ENCODE data around the gene ATXN7. TPM values are rescaled to one million over a fixed set of nuclear protein-coding genes. Genes with fewer than 3 reads are reported as not detected.

The ATXN7 gene
- total and polyA plus RNA-seq, 2 donors (not counting 1 experiment from before 2014, with no cell fraction given): 6.3 to 11.1 TPM

- no peaks in the 10 kb centered on the region for H3K36me3 ChIP-seq (ENCODE audit: control insufficient read depth, insufficient read depth, low read length)
- no peak overlapping the region for H3K27ac ChIP-seq (ENCODE audit: insufficient read depth, low read length)
- peaks cover 2% of the 10 kb centered on the region for H3K4me1 ChIP-seq (ENCODE audit: control insufficient read depth, extremely low read depth, insufficient read depth, low read length)
- no peak overlapping the region for H3K4me2 ChIP-seq (ENCODE audit: extremely low read depth, insufficient read depth, low read length)
- H4K20me1 ChIP-seq (ENCODE audit: control insufficient read depth, extremely low read depth, insufficient read depth, low read length): no peaks in the 10 kb centered on the region
- no peak overlapping the region for H3K9ac ChIP-seq (ENCODE audit: insufficient read depth, low read length)
- no peaks in the 10 kb centered on the region for H3K79me2 ChIP-seq (ENCODE audit: control insufficient read depth, insufficient read depth, low read length)
- H3K27me3 ChIP-seq (ENCODE audit: control insufficient read depth, insufficient read depth, low read length): no peaks in the 10 kb centered on the region
- no peak overlapping the region for H3K4me3 ChIP-seq (replicated peaks in 1 of 4; ENCODE audit: control extremely low read depth in 1 of 4, insufficient read depth in 1 of 4, low read depth in 3 of 4, low read length in 4 of 4)
- no peak overlapping the region for H2AFZ ChIP-seq (ENCODE audit: low read length)
- no peak for TF ChIP-seq CTCF (conservative IDR thresholded peaks at IDR 0.05 in 1 of 2, IDR thresholded peaks at IDR 0.05 in 1 of 2; ENCODE audit: low read depth in 1 of 2, low read length in 2 of 2)
- H3K9me3 ChIP-seq (ENCODE audit: control insufficient read depth, insufficient read depth, low read depth, low read length): no peaks in the 10 kb centered on the region
- DNase-seq (ENCODE audit: low read depth in 2 of 2): no peak
Observed at GRCh38 chr3:63895422-63896189, 31.9 kb downstream of the ATXN7 start.

- H3K27me3 ChIP-seq (ENCODE audit: control insufficient read depth, insufficient read depth, low read length): no peaks in the 10 kb centered on the region
- TF ChIP-seq CTCF (conservative IDR thresholded peaks at IDR 0.05 in 1 of 2, IDR thresholded peaks at IDR 0.05 in 1 of 2; ENCODE audit: low read depth in 1 of 2, low read length in 2 of 2): no peak
- no peak for TF ChIP-seq EZH2 (IDR thresholded peaks at IDR 0.05; ENCODE audit: low read length, missing control alignments)
- no peaks in the 10 kb centered on the region for H3K36me3 ChIP-seq (ENCODE audit: control insufficient read depth, insufficient read depth, low read length)
- H2AFZ ChIP-seq (ENCODE audit: low read length): no peak overlapping the region
- no peak overlapping the region for H3K4me2 ChIP-seq (ENCODE audit: extremely low read depth, insufficient read depth, low read length)
- no peak for DNase-seq (ENCODE audit: low read depth in 2 of 2)
- H3K27ac ChIP-seq (ENCODE audit: insufficient read depth, low read length): no peak overlapping the region
- no peaks in the 10 kb centered on the region for H3K9me3 ChIP-seq (ENCODE audit: control insufficient read depth, insufficient read depth, low read depth, low read length)
- H3K9ac ChIP-seq (ENCODE audit: insufficient read depth, low read length): no peak overlapping the region
- no peaks in the 10 kb centered on the region for H4K20me1 ChIP-seq (ENCODE audit: control insufficient read depth, extremely low read depth, insufficient read depth, low read length)
- no peak overlapping the region for H3K4me3 ChIP-seq (replicated peaks in 1 of 4; ENCODE audit: control extremely low read depth in 1 of 4, insufficient read depth in 1 of 4, low read depth in 3 of 4, low read length in 4 of 4)
- no peaks in the 10 kb centered on the region for H3K79me2 ChIP-seq (ENCODE audit: control insufficient read depth, insufficient read depth, low read length)
- H3K4me1 ChIP-seq (ENCODE audit: control insufficient read depth, extremely low read depth, insufficient read depth, low read length): peaks cover 2% of the 10 kb centered on the region
Observed at GRCh38 chr3:63896332-63897030, 32.8 kb downstream of the ATXN7 start.

GRCh38 chr3:63900010-63900409, 36.3 kb downstream of the ATXN7 start:
- H3K9me3 ChIP-seq (ENCODE audit: control insufficient read depth, insufficient read depth, low read depth, low read length): no peaks in the 10 kb centered on the region
- no peak overlapping the region for H3K4me3 ChIP-seq (replicated peaks in 1 of 4; ENCODE audit: control extremely low read depth in 1 of 4, insufficient read depth in 1 of 4, low read depth in 3 of 4, low read length in 4 of 4)
- H3K36me3 ChIP-seq (ENCODE audit: control insufficient read depth, insufficient read depth, low read length): no peaks in the 10 kb centered on the region
- H3K79me2 ChIP-seq (ENCODE audit: control insufficient read depth, insufficient read depth, low read length): no peaks in the 10 kb centered on the region
- H3K4me1 ChIP-seq (ENCODE audit: control insufficient read depth, extremely low read depth, insufficient read depth, low read length): peaks cover 5% of the 10 kb centered on the region
- no peaks in the 10 kb centered on the region for H3K27me3 ChIP-seq (ENCODE audit: control insufficient read depth, insufficient read depth, low read length)
- no peak for DNase-seq (ENCODE audit: low read depth in 2 of 2)
- H3K4me2 ChIP-seq (ENCODE audit: extremely low read depth, insufficient read depth, low read length): no peak overlapping the region
- no peak overlapping the region for H2AFZ ChIP-seq (ENCODE audit: low read length)
- no peak overlapping the region for H3K9ac ChIP-seq (ENCODE audit: insufficient read depth, low read length)
- no peak for TF ChIP-seq CTCF (conservative IDR thresholded peaks at IDR 0.05 in 1 of 2, IDR thresholded peaks at IDR 0.05 in 1 of 2; ENCODE audit: low read depth in 1 of 2, low read length in 2 of 2)
- TF ChIP-seq EZH2 (IDR thresholded peaks at IDR 0.05; ENCODE audit: low read length, missing control alignments): no peak
- H3K27ac ChIP-seq (ENCODE audit: insufficient read depth, low read length): no peak overlapping the region
- no peaks in the 10 kb centered on the region for H4K20me1 ChIP-seq (ENCODE audit: control insufficient read depth, extremely low read depth, insufficient read depth, low read length)

Measured in fibroblast of lung (primary cell).